Testis (tissue), 3 donors: ENCODE results near the gene RFC1. TPM values are rescaled to one million over a fixed set of nuclear protein-coding genes. Genes with fewer than 3 reads are reported as not detected.

Experiments
- DNase-seq: peaks from one replicate; pipeline ENCODE4 v3.0.0-alpha.2; 2019
- H3K27ac ChIP-seq, 2 donors: fragments of 200-600 bp; sonication (generic); one replicate each; pipeline ENCODE4 v1.5.1; 2019
- H3K27me3 ChIP-seq: fragments of 200-600 bp; sonication (generic); one replicate; pipeline ENCODE4 v1.5.1; 2019
- H3K36me3 ChIP-seq: fragments of 200-600 bp; sonication (generic); one replicate; pipeline ENCODE4 v1.5.1; 2017; ENCODE audit warnings: low read depth; ENCODE audit errors: missing control alignments
- H3K4me1 ChIP-seq: fragments of 200-600 bp; sonication (generic); one replicate; pipeline ENCODE4 v1.5.1; 2019
- H3K4me3 ChIP-seq, 2 donors: fragments of 200-600 bp; sonication (generic); one replicate each; pipeline ENCODE4 v1.5.1; 2017 to 2019
- H3K9me3 ChIP-seq: fragments of 200-600 bp; sonication (generic); one replicate; pipeline ENCODE4 v1.5.1; 2017
- CTCF ChIP-seq, 3 experiments: fragments of 450-650 bp in 2 of 3; fragments of 200-600 bp in 1 of 3; sonication (generic) in 1 of 3; IDR thresholded peaks; one replicate each; pipeline ENCODE4 v1.5.1; 2016 to 2019; ENCODE audit warnings: antibody characterized with exemption in 3 of 3, mild to moderate bottlenecking in 2 of 3, moderate library complexity in 1 of 3
- POLR2A ChIP-seq: fragments of 450-650 bp; IDR thresholded peaks from one replicate; pipeline ENCODE4 v1.6.1; 2017; ENCODE audit warnings: antibody characterized with exemption, mild to moderate bottlenecking, moderate library complexity
- WGBS, 2 donors: methylation state at CpG; one replicate each; pipeline ENCODE4 v1.1.5; 2018; 5-methylcytosine and 5-hydroxymethylcytosine counted together
- intact Hi-C: fragments of 100-400 bp; cut with DNase I; formaldehyde crosslinking; loops from one replicate; pipeline ENCODE4 v1.15.1; 2023; ENCODE audit warnings: low total_unique reads
- polyA plus RNA-seq: library from polyadenylated mRNA; stranded (reverse); fragments of 350-450 nt; fragmentation: Illumina TruSeq; extraction: RNeasy Lipid Tissue Mini Kit (QIAGEN cat#74804); gene quantifications from one replicate; pipeline ENCODE4 v1.2.3, GENCODE V29; 2014; ENCODE audit warnings: low read depth, low replicate concordance; ENCODE audit not compliant: insufficient read depth
- total RNA-seq, 2 donors: library from RNA; depleted of rRNA; stranded (reverse); fragments of >200 nt; gene quantifications; one replicate each; pipeline ENCODE4 v1.2.3, GENCODE V29; 2016

Gene RFC1
- total and polyA plus RNA-seq, 3 donors from 2014 or later = 26.9 to 34.9 (median 29.5) TPM

GRCh38 chr4:39324446-39324845 lies 41.7 kb downstream of the RFC1 start:
- no peaks in the 10 kb centered on the region for H3K27me3 ChIP-seq
- no peaks in the 10 kb centered on the region for H3K9me3 ChIP-seq

GRCh38 chr4:39323821-39324220 lies 42.3 kb downstream of the RFC1 start:
- TF ChIP-seq POLR2A = no peak
- TF ChIP-seq CTCF (IDR thresholded peaks at IDR 0.05) = no peak
- no peaks in the 10 kb centered on the region for H3K27me3 ChIP-seq
- 88 to 93% methylated on average over 1 of the region's 1 CpG for WGBS, 2 donors
- H3K4me3 ChIP-seq = no peak overlapping the region
- peak overlapping the region; percentile 27 to 50 for H3K27ac ChIP-seq
- no peaks in the 10 kb centered on the region for H3K36me3 ChIP-seq
- no peak for DNase-seq
- no peaks in the 10 kb centered on the region for H3K9me3 ChIP-seq
- intact Hi-C loops = no loop called here
- H3K4me1 ChIP-seq = peaks cover 7% of the 10 kb centered on the region

More at GRCh38 chr4:39324446-39324845, 41.7 kb downstream of the RFC1 start:
- TF ChIP-seq POLR2A (no peak), CTCF (IDR thresholded peaks at IDR 0.05) (no peak)
- intact Hi-C loops = no loop called here
- H3K27ac ChIP-seq = peak overlapping the region; percentile 27 to 50
- no peak for DNase-seq
- peaks cover 7% of the 10 kb centered on the region for H3K4me1 ChIP-seq
- H3K36me3 ChIP-seq = no peaks in the 10 kb centered on the region
- 83 to 95% methylated on average over 2 of the region's 2 CpGs for WGBS, 2 donors
- no peak overlapping the region for H3K4me3 ChIP-seq

GRCh38 chr4:39320381-39321115 lies 45.6 kb downstream of the RFC1 start:
- TF ChIP-seq POLR2A = no peak
- TF ChIP-seq CTCF (IDR thresholded peaks at IDR 0.05) = no peak
- no peaks in the 10 kb centered on the region for H3K27me3 ChIP-seq
- no peak for DNase-seq
- no peak overlapping the region for H3K4me3 ChIP-seq
- intact Hi-C loops = no loop called here
- no peaks in the 10 kb centered on the region for H3K9me3 ChIP-seq
- H3K27ac ChIP-seq = peak overlapping the region; percentile 11 to 46
- H3K36me3 ChIP-seq = no peaks in the 10 kb centered on the region
- peaks cover 7% of the 10 kb centered on the region for H3K4me1 ChIP-seq

GRCh38 chr4:39319676-39320075 lies 46.5 kb downstream of the RFC1 start:
- whole genome bisulfite sequencing, 2 donors = 87 to 88% methylated on average over 4 of the region's 4 CpGs
- DNase-seq = no peak
- no peak overlapping the region for H3K4me3 ChIP-seq
- peak overlapping the region in 1 of 2 donors; percentile 46 for H3K27ac ChIP-seq
- no peaks in the 10 kb centered on the region for H3K36me3 ChIP-seq
- intact Hi-C loops = no loop called here
- H3K27me3 ChIP-seq = no peaks in the 10 kb centered on the region
- peaks cover 7% of the 10 kb centered on the region for H3K4me1 ChIP-seq
- H3K9me3 ChIP-seq = no peaks in the 10 kb centered on the region
- no peak for TF ChIP-seq CTCF (IDR thresholded peaks at IDR 0.05)
- no peak for TF ChIP-seq POLR2A

GRCh38 chr4:39312816-39313215 lies 53.3 kb downstream of the RFC1 start:
- no peak overlapping the region for H3K4me3 ChIP-seq
- H3K27me3 ChIP-seq = no peaks in the 10 kb centered on the region
- 35 to 43% methylated on average over 4 of the region's 4 CpGs for WGBS, 2 donors
- H3K4me1 ChIP-seq = peaks cover 11% of the 10 kb centered on the region
- intact Hi-C loops = no loop called here
- no peak for TF ChIP-seq CTCF (IDR thresholded peaks at IDR 0.05)
- no peak for TF ChIP-seq POLR2A
- no peaks in the 10 kb centered on the region for H3K36me3 ChIP-seq
- H3K27ac ChIP-seq = peak overlapping the region; percentile 6 to 15
- no peak for DNase-seq
- H3K9me3 ChIP-seq = no peaks in the 10 kb centered on the region
